ENCODE results near the gene ANKFN1. TPM values are rescaled to one million over a fixed set of nuclear protein-coding genes. Genes with fewer than 3 reads are reported as not detected.

Gene ANKFN1
- total and polyA plus RNA-seq, 10 of the 15 experiments (the other 5 are each of a cell fraction or from before 2014, with no cell fraction given): 0.19 TPM; not detected in 9

GRCh38 chr17:56109836-56110235, 43.4 kb upstream of the ANKFN1 start:
- H2AFZ ChIP-seq (ENCODE audit: control insufficient read depth, low read depth, low read length): no peak overlapping the region
- WGBS (ENCODE audit: insufficient coverage, insufficient replicate concordance, low lambda C conversion rate, missing lambda C conversion rate): 18% methylated on average over 3 of the region's 3 CpGs
- SMC1A ChIA-PET (ENCODE audit: uncharacterized antibody, unreplicated experiment): no interaction called here
- no peak overlapping the region for H3K9ac ChIP-seq (ENCODE audit: control insufficient read depth, insufficient read depth, low read length)
- in situ Hi-C loops (cut with MboI) (no loop called here), intact Hi-C loops (cut with micrococcal nuclease; ENCODE audit: unreplicated experiment) (no loop called here)
- TF ChIP-seq RFX5 (IDR thresholded peaks at IDR 0.05; ENCODE audit: low read depth, low read length): no peak
- TF ChIP-seq CBFB (IDR thresholded peaks at IDR 0.05; ENCODE audit: low read depth): no peak
- no peak for TF ChIP-seq STAT1 (conservative IDR thresholded peaks at IDR 0.05)
- TF ChIP-seq SREBF1 (IDR thresholded peaks at IDR 0.05; ENCODE audit: low read length): no peak
- no peak for TF ChIP-seq PAX5 (IDR thresholded peaks at IDR 0.05; ENCODE audit: borderline replicate concordance, low read depth, low read length)
- TF ChIP-seq ATF2 (IDR thresholded peaks at IDR 0.05; ENCODE audit: low read length): no peak
- no peak for TF ChIP-seq NR2C1 (IDR thresholded peaks at IDR 0.05)
- no peak for TF ChIP-seq MYB (IDR thresholded peaks at IDR 0.05; ENCODE audit: borderline replicate concordance, low read depth, low read length)
- no peaks in the 10 kb centered on the region for H3K4me1 ChIP-seq (ENCODE audit: control insufficient read depth, insufficient read depth, low read length)
- FAIRE-seq: no peak
- DNase-seq (ENCODE audit: low read depth, low spot score): no peak
- no peak overlapping the region for H3K27ac ChIP-seq (ENCODE audit: control insufficient read depth, insufficient read depth)
- no peaks in the 10 kb centered on the region for H4K20me1 ChIP-seq (ENCODE audit: control insufficient read depth, insufficient read depth)
- CTCF ChIA-PET: interaction anchor here (1.0 kb wide), 1 partner anchor 10 kb away, joined by 3 read pairs; no protein-coding TSS in a partner anchor
- H3K4me3 ChIP-seq: no peak overlapping the region
- no peaks in the 10 kb centered on the region for H3K9me3 ChIP-seq (replicated peaks; ENCODE audit: control insufficient read depth, insufficient read depth, low read length)
- POLR2A ChIA-PET: no interaction called here
- no peaks in the 10 kb centered on the region for H3K79me2 ChIP-seq (ENCODE audit: control insufficient read depth, insufficient read depth, low read length)
- BruUV-seq (replicated peaks): no TSS peak
- H3K4me2 ChIP-seq (ENCODE audit: control insufficient read depth, insufficient read depth): no peak overlapping the region
- RAD21 ChIA-PET (ENCODE audit: unreplicated experiment): interaction anchor here (0.5 kb wide), 1 partner anchor 1117 kb away, joined by 3 read pairs; no protein-coding TSS in a partner anchor
- no peaks in the 10 kb centered on the region for H3K36me3 ChIP-seq (ENCODE audit: control insufficient read depth in 2 of 2, insufficient read depth in 2 of 2, low read length in 1 of 2)
- H3K27me3 ChIP-seq (replicated peaks in 1 of 2; ENCODE audit: control insufficient read depth in 2 of 2, insufficient read depth in 2 of 2, low read length in 1 of 2): no peaks in the 10 kb centered on the region; a peak in 1 of 4 replicates
- no peak for ATAC-seq
